Measurements from ENCODE around the gene LIMK2.

The LIMK2 gene

DNA sequence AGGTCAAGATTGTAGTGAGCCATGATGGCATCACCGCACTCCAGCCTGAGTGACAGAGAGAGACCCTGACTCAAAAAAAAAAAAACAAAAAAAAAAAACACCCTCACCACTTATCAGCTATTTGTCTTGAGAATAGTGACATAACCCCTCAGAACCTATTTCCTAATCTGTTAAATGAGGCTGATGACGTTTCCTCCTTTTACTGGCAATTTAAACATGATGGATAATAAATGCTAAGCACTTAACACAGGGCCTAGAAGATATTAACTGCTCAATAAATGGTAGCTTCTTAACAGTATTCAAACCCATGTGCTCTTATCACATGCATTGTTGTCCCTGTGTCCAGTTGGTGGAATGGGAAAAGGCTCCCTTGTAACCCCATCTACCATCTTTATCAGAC lies 34.6 kb downstream of the LIMK2 start:
- DNase-seq (ENCODE audit: low spot score in 2 of 2) (no peak), ATAC-seq (no peak)
- Mint-ChIP-seq H3K9me3 (no peaks in the 10 kb centered on the region), H3K36me3 (peaks cover under 1% of the 10 kb centered on the region), H3K4me3 (no peak overlapping the region), H3K27ac (peak overlapping the region; percentile 65), H3K4me1 (peaks cover 23% of the 10 kb centered on the region)

DNA sequence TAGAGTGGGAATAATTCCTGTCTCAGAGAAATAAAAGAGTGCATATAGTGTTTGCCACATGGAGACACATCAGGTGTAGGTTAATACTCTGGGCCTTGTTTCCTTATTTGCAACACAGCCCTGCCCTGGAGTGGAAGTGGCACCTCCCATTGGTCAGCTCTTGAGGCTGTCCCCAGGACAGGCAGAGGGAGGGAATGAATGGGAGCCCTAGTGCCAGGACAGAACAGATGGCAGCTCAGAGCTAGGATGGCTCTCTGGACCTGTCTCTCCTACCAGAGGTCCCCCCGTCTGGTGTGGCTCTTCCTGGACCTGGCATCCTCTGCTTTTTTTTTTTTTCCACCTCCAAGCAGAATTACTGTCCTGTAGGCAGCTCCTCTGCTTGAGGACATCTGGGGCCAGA lies 35.6 kb downstream of the LIMK2 start:
- Mint-ChIP-seq H3K4me1 (peaks cover 17% of the 10 kb centered on the region), H3K36me3 (no peaks in the 10 kb centered on the region), H3K4me3 (peak overlapping the region; percentile 43), H3K9me3 (no peaks in the 10 kb centered on the region), H3K27ac (peak overlapping the region; percentile 68)
- DNase-seq (ENCODE audit: low spot score in 2 of 2) = no peak
- peak; percentile 36 for ATAC-seq

DNA sequence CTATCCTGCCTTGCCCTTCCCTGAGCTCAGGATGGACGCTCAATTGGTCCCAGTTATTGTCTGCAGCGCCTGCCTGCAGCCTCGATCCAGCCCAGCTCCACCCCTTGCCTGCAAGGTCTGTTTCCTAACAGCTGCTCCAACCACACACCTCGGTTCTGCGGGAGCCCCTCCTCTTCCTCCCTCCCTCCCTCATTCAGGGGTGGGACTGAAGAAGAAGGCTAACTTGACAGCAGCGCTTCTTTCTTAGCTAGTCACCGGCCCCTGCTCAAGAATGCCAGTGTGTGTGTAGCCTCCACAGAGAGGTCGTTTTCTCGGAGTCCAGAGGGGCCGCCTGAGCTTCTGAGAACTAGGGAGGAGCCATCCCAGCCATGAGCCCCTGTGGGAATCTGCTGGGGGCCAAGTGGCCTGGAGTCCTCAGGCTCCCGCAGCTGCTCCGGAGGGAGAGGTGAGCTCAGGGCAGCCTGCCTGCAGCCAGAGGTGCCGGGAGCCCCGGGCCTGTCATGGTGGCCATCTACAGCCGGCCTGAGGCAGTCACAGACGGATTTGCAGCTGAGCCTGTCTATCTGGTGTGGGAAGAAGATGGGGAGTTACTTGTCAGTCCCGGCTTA lies 36.1 kb downstream of the LIMK2 start:
- peaks cover 17% of the 10 kb centered on the region for H3K4me1 Mint-ChIP-seq
- peak overlapping the region; percentile 68 for H3K27ac Mint-ChIP-seq
- no peaks in the 10 kb centered on the region for H3K9me3 Mint-ChIP-seq
- H3K4me3 Mint-ChIP-seq = peak overlapping the region; percentile 43
- DNase-seq (ENCODE audit: low spot score in 2 of 2) = peak in 1 of 2 donors; percentile 54
- ATAC-seq = peak; percentile 89
- H3K36me3 Mint-ChIP-seq = no peaks in the 10 kb centered on the region

DNA sequence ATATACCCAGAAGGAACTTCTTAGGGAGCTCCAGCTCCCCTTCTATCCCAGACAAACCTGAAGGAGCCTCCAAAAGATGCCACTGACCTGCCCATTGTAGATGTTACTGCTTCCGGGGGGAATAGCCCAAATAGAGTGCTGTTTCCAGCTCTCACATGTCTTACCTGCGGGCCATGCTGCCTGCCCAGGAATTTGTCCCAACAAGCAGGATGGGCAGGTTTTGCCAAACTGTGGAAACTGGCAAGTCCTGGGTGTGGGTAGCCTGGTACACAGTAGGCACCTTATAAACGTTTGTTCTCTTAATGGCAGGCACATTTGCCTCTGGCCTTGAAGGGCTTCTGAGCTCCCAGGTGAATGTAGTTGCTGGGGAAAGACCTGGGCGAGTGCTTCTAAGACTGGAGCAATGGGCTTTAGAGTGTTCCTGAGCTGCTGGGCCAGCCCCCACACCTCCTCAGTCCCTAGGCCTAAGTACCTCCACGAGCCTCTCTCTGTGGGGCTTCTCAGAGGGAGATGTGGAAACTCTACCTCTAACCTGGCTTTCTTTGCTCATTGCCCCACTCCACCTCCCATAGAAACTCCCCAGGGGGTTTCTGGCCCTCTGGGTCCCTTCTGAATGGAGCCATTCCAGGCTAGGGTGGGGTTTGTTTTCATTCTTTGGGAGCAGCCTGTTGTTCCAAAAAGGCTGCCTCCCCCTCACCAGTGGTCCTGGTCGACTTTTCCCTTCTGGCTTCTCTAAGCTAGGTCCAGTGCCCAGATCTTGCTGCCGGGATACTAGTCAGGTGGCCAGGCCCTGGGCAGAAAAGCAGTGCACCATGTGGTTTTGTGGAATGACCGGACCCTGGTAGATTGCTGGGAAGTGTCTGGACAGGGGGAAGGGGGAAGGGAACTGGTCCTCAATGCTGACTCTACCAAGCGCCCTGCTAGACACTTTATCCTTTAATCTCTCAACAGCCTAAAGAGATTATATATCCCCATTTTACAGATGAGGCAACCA lies 37.2 kb downstream of the LIMK2 start:
- no peaks in the 10 kb centered on the region for H3K36me3 Mint-ChIP-seq
- H3K9me3 Mint-ChIP-seq = no peaks in the 10 kb centered on the region
- no peak for ATAC-seq
- peaks cover 17% of the 10 kb centered on the region for H3K4me1 Mint-ChIP-seq
- DNase-seq (ENCODE audit: low spot score in 2 of 2) = no peak
- no peak overlapping the region for H3K4me3 Mint-ChIP-seq
- peak overlapping the region; percentile 37 for H3K27ac Mint-ChIP-seq

DNA sequence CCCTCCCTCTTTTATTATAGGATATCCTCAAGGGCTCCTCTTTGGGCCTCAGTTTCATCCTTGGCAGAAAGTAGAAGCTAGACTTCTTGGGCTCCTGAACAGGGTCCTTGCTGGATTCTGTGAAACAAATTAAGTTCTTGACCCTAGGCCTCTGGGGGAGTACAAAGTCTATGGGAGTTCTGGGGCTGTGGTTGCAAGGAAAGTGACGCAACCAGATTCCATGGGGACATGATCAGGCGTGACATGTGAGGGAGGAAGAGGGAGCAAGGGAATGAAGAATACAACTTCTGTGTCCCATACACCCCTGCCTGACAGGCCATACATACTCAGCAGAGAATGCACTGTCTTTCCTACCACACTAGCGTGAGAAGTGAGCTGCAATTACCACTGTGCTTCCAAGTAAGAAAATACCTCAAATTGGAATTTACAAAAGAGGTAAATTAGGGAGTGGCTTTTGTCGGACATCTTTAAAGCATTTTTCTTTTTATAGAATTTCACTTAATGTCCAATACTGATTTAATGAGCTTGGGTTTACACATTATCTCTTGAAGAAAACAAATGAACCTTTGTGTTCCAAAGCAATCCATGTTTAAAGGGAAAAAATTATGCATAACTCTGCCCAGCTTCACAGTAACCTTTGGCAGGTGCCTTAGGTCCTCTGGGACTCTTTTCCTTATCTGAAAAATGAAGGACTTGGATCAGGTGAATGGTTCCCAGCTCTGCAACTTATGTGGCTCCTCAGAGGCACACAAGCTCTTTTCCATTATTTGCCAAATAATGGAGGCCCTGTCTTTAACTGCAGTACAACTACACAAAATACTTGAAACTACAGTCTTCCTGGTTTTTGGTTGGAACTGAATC lies 38.9 kb downstream of the LIMK2 start:
- ATAC-seq = no peak
- H3K4me3 Mint-ChIP-seq = no peak overlapping the region
- no peak for DNase-seq (ENCODE audit: low spot score in 2 of 2)
- no peak overlapping the region for H3K27ac Mint-ChIP-seq
- H3K4me1 Mint-ChIP-seq = peaks cover 20% of the 10 kb centered on the region
- no peaks in the 10 kb centered on the region for H3K9me3 Mint-ChIP-seq
- no peaks in the 10 kb centered on the region for H3K36me3 Mint-ChIP-seq

DNA sequence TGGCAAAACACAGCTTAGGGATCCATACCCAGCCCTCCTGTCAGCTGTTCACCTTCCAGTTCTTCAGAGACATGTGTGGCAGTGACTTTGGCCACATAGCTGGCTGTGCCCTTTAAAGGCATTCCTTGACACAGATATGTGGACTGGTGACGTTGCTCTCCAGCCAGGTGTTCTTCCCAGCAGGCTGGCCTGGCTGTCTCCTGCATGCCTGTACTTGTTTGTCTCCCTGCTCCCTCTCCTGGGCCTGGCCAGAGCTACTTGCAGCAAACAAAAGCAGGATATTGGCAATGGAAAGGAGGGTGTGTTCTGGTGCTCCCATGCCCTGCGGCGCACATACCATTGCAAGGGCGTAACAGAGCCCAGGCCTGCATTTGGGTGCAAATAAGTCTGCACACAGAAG lies 41.9 kb downstream of the LIMK2 start:
- DNase-seq (ENCODE audit: low spot score in 2 of 2) (no peak), ATAC-seq (no peak)
- H3K27ac Mint-ChIP-seq = peak overlapping the region; percentile 40
- H3K4me1 Mint-ChIP-seq = peaks cover 8% of the 10 kb centered on the region
- no peak overlapping the region for H3K4me3 Mint-ChIP-seq
- no peaks in the 10 kb centered on the region for H3K9me3 Mint-ChIP-seq
- peaks cover 11% of the 10 kb centered on the region for H3K36me3 Mint-ChIP-seq

DNA sequence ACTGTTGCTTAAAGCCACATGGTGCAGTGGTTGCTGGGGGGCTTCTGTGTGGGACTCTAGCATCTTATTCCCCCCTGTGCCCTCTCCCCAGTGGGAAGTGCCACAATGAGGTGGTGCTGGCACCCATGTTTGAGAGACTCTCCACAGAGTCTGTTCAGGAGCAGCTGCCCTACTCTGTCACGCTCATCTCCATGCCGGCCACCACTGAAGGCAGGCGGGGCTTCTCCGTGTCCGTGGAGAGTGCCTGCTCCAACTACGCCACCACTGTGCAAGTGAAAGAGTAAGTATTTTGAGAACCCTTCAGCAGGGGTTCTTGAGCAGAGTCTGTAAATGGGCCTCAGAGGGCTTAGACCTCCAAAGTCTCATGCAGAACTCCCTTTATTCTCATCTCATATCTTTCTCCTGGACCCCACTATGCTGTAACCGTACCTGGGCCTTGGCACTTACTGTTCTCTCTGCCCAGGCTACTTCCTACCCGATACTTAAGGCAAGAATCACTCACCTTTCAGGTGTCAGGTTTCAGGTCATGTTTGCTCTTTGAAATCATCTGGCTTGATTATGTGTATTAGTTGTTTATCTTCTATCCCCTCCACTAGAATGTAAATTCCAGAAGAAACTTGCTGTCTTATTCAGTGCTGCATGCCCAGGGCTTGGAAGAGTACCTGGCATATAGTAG lies 47.8 kb downstream of the LIMK2 start:
- H3K36me3 Mint-ChIP-seq = peaks cover 62% of the 10 kb centered on the region
- no peak overlapping the region for H3K4me3 Mint-ChIP-seq
- ATAC-seq (no peak), DNase-seq (ENCODE audit: low spot score in 2 of 2) (no peak)
- no peaks in the 10 kb centered on the region for H3K9me3 Mint-ChIP-seq
- H3K4me1 Mint-ChIP-seq = peaks cover 8% of the 10 kb centered on the region
- peak overlapping the region; percentile 6 for H3K27ac Mint-ChIP-seq

DNA sequence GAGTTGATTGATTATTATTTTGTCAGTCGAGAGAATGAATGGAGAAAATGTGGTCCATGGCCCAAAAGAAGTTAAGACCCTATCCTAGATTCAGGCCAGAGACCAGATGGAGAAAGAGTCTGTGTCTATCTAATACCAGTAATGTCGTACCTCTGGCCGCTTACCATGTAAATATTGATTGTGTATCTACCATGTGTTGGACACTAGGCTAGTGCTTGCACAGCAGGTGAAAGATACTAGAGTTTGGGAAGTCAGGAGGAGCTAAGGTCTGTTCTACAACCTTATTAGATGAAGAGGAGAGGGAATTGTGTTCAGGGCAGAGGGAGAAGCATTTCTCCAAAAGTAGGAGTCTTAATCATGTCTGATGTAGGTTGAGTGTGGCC lies 48.4 kb downstream of the LIMK2 start:
- no peak overlapping the region for H3K4me3 Mint-ChIP-seq
- peak overlapping the region; percentile 6 for H3K27ac Mint-ChIP-seq
- ATAC-seq (no peak), DNase-seq (ENCODE audit: low spot score in 2 of 2) (no peak)
- H3K4me1 Mint-ChIP-seq = peaks cover 3% of the 10 kb centered on the region
- H3K9me3 Mint-ChIP-seq = no peaks in the 10 kb centered on the region
- peaks cover 67% of the 10 kb centered on the region for H3K36me3 Mint-ChIP-seq

DNA sequence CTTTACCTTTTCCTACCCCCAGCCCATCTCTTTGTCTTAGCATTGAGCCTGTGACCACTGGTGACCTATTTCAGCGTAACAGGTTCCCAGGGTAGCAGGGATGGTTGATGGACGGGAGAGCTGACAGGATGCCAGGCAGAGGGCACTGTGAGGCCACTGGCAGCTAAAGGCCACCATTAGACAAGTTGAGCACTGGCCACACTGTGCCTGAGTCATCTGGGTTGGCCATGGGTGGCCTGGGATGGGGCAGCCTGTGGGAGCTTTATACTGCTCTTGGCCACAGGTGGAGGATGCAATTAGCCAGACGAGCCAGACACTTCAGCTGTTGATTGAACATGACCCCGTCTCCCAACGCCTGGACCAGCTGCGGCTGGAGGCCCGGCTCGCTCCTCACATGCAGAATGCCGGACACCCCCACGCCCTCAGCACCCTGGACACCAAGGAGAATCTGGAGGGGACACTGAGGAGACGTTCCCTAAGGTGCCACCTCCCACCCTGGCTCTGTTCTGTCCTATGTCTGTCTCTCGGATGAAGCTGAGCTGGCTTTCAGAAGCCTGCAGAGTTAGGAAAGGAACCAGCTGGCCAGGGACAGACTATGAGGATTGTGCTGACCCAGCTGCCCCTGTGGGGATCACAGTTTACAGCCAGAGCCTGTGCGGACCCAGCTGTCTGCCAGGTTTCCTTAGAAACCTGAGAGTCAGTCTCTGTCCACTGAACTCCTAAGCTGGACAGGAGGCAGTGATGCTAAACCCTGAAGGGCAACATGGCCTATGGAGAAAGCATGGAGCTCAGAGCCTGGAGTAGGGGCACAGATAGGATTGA lies 50.4 kb downstream of the LIMK2 start:
- Mint-ChIP-seq H3K27ac (peak overlapping the region; percentile 29), H3K9me3 (no peaks in the 10 kb centered on the region), H3K4me1 (no peaks in the 10 kb centered on the region), H3K36me3 (peaks cover 81% of the 10 kb centered on the region), H3K4me3 (no peak overlapping the region)
- DNase-seq (ENCODE audit: low spot score in 2 of 2) (no peak), ATAC-seq (no peak)

DNA sequence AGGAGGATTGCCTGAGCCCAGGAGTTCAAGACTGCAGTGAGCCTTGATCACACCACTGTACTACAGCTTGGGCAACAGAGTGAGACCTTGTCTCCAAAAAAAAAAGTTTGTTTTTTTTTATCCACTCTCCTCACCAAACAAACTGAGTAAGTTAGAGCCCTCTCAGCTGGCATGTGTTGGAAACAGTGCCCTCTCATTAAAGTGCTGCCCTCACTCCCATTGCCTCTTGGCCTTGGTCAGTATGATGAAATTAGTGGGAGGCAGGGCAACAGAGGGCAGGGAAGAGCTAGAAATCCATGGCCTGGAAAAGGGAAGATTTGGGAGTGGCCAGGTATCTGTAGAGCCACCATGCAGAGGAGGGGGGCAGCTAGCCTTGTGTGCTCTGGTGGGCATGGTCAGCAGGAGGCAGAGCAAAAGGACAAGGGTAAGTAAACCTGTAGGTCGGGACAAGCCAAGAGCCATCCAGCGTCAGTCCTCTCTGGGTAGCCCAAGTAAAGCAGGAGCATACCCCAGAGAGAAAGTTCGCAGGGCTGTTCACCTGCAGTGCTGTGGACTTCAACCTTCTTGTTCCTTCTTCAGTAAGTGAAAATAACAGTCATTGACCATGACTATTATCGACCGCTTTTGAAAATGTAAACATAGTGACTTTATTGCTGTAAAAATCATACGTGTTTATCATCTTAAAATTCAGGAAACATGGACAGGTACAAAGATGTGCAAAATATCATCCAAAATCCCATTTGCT lies 52.0 kb downstream of the LIMK2 start:
- Mint-ChIP-seq H3K27ac (peak overlapping the region; percentile 32), H3K36me3 (peaks cover 80% of the 10 kb centered on the region), H3K4me3 (no peak overlapping the region), H3K4me1 (no peaks in the 10 kb centered on the region), H3K9me3 (no peaks in the 10 kb centered on the region)
- DNase-seq (ENCODE audit: low spot score in 2 of 2) (no peak), ATAC-seq (no peak)

DNA sequence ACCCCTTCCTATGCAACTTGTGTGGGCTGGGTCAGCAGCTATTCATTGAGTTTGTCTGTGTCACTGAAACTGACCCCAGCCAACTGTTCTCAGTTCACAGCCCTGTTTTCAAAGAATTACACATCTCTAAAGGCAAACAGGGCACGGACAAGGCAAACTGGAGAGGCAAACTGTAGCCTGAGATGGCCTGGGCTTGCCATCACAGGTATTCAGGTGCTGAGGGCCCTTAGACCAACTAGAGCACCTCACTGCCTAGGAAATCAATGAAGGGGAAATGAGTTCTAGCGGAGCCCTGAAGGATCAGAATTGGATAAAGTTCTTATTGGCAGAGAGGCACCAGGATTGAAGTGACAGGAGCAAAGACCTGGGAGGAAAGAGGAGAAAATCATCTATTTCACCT lies 56.2 kb downstream of the LIMK2 start:
- Mint-ChIP-seq H3K4me1 (peaks cover 24% of the 10 kb centered on the region), H3K36me3 (peaks cover 51% of the 10 kb centered on the region), H3K27ac (peak overlapping the region; percentile 72), H3K9me3 (no peaks in the 10 kb centered on the region), H3K4me3 (no peak overlapping the region)
- ATAC-seq (no peak), DNase-seq (ENCODE audit: low spot score in 2 of 2) (no peak)

DNA sequence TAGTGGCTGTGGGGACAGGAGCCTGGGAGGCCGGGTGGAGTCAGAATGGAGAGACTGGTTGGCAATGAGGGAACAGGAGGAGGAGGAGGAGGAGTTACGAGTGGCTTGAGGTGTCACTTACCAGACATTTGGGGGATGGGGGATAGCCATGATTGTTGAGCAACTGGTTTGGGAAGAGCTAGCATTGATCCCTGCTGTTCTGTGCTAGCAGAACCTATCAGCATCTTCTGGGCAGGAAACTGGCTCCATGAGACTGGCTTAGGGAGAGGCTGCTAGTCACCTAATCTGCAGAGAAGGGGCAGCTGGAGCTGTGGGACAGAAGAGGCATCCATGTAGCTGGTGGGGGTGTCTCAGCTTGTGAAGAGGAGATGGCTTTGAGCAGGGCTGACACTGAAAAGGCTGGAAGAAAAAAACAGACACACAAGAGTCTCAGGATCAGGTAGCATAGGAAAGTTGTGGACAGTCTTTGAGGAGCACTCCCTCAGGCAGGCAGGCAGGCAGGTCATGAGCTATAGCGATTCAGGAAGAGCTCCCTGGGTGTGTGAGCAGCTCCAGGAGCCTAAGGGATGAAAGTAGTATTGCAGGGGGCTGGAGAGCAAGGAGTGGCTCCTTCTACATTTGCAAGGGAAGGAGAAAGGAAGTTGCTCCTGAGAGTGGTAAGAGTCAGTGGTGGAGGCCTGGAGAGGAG lies 57.9 kb downstream of the LIMK2 start:
- H3K4me3 Mint-ChIP-seq = no peak overlapping the region
- H3K36me3 Mint-ChIP-seq = peaks cover 53% of the 10 kb centered on the region
- H3K27ac Mint-ChIP-seq = peak overlapping the region; percentile 78
- H3K4me1 Mint-ChIP-seq = peaks cover 24% of the 10 kb centered on the region
- no peak for DNase-seq (ENCODE audit: low spot score in 2 of 2)
- no peak for ATAC-seq
- H3K9me3 Mint-ChIP-seq = no peaks in the 10 kb centered on the region

DNA sequence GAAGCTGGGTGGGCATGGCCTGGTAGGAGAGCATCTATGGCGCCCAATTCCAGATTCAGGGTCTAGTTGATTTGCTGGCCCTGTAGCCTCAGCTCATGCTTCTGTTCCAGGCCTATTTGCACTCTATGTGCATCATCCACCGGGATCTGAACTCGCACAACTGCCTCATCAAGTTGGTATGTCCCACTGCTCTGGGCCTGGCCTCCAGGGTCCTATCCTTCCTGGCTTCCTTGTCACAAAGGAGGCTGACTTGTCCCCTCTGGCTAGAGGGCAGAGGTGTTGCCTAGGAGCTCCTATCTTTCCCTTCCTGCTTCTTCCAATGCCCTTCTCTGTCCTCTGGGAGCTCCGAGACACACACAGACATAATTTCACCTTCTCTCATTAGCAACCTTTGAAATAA lies 58.9 kb downstream of the LIMK2 start:
- Mint-ChIP-seq H3K36me3 (peaks cover 53% of the 10 kb centered on the region), H3K9me3 (no peaks in the 10 kb centered on the region), H3K27ac (peak overlapping the region; percentile 78), H3K4me1 (peaks cover 24% of the 10 kb centered on the region), H3K4me3 (no peak overlapping the region)
- no peak for DNase-seq (ENCODE audit: low spot score in 2 of 2)
- no peak for ATAC-seq
